HEK293 (cell line): ENCODE results near the gene GBX2.

Experiments used
- CTCF ChIA-PET: fragments of 350-600 bp; formaldehyde crosslinking; extraction: SDS; loops from one replicate; lab custom pipeline; 2021; ENCODE audit warnings: antibody characterized with exemption; lab: Yijun Ruan, JAX
- POLR2A ChIA-PET: fragments of 300-600 bp; formaldehyde crosslinking; extraction: SDS; loops from one replicate; lab custom pipeline; 2020; ENCODE audit warnings: antibody characterized with exemption, inconsistent platforms; lab: Yijun Ruan, JAX
- H3K27ac ChIP-seq: fragments of 200-500 bp; sonication (Bioruptor generic); 2 replicates; pipeline ENCODE4 v1.5.1; 2014; ENCODE audit warnings: low read depth, low read length, control low read depth, inconsistent platforms; ENCODE audit errors: extremely low read depth
- H3K36me3 ChIP-seq, 2 experiments: fragments of 200-500 bp in 1 of 2; sonication (Bioruptor generic) in 1 of 2; 1 replicate in 1 of 2; 2 replicates in 1 of 2; pipeline ENCODE4 v1.5.1; 2014 to 2017; ENCODE audit warnings: inconsistent platforms in 2 of 2, low read length in 2 of 2; ENCODE audit not compliant: control insufficient read depth in 2 of 2, insufficient read depth in 1 of 2
- H3K4me1 ChIP-seq: fragments of 200-500 bp; sonication (Bioruptor generic); 2 replicates; pipeline ENCODE4 v1.5.1; 2014; ENCODE audit warnings: mild to moderate bottlenecking, low read length, inconsistent platforms; ENCODE audit not compliant: control insufficient read depth, insufficient read depth
- H3K4me3 ChIP-seq: 2 replicates; pipeline ENCODE4 v1.5.1; 2011; ENCODE audit warnings: low read depth, mild to moderate bottlenecking, control low read depth, low read length, moderate library complexity
- H3K9me3 ChIP-seq: fragments of 200-500 bp; sonication (Bioruptor generic); 2 replicates; pipeline ENCODE4 v1.5.1; 2014; ENCODE audit warnings: low read depth, low read length, inconsistent platforms; ENCODE audit not compliant: control insufficient read depth, insufficient read depth
- CTCF ChIP-seq: fragments of 450-650 bp; formaldehyde crosslinking; IDR thresholded peaks from 2 replicates; pipeline ENCODE4 v1.5.1; 2016; ENCODE audit warnings: missing biosample characterization, missing genetic modification characterization
- GLIS2 ChIP-seq: fragments of 450-650 bp; formaldehyde crosslinking; IDR thresholded peaks from 2 replicates; pipeline ENCODE4 v1.5.1; 2016; ENCODE audit warnings: missing biosample characterization, missing genetic modification characterization
- KLF10 ChIP-seq: fragments of 450-650 bp; IDR thresholded peaks from 2 replicates; pipeline ENCODE4 v1.5.1; 2018; ENCODE audit warnings: missing biosample characterization, mild to moderate bottlenecking, missing genetic modification characterization
- KLF9 ChIP-seq: fragments of 450-650 bp; formaldehyde crosslinking; IDR thresholded peaks from 2 replicates; pipeline ENCODE4 v1.5.1; 2016; ENCODE audit warnings: missing biosample characterization, missing genetic modification characterization, low read depth
- ZFP3 ChIP-seq: fragments of 450-650 bp; formaldehyde crosslinking; IDR thresholded peaks from 2 replicates; pipeline ENCODE4 v1.5.1; 2016; ENCODE audit warnings: low read depth, missing biosample characterization, missing genetic modification characterization
- ZNF10 ChIP-seq: fragments of 450-650 bp; formaldehyde crosslinking; IDR thresholded peaks from 2 replicates; pipeline ENCODE4 v1.5.1; 2017; ENCODE audit warnings: missing biosample characterization, missing genetic modification characterization
- ZNF121 ChIP-seq: fragments of 450-650 bp; formaldehyde crosslinking; IDR thresholded peaks from 2 replicates; pipeline ENCODE4 v1.5.1; 2016; ENCODE audit warnings: missing biosample characterization, missing genetic modification characterization
- ZNF174 ChIP-seq: fragments of 450-650 bp; formaldehyde crosslinking; IDR thresholded peaks from 2 replicates; pipeline ENCODE4 v1.5.0; 2017; ENCODE audit warnings: missing biosample characterization, mild to moderate bottlenecking, missing genetic modification characterization
- ZNF292 ChIP-seq: fragments of 450-650 bp; formaldehyde crosslinking; IDR thresholded peaks from 2 replicates; pipeline ENCODE4 v1.5.1; 2016; ENCODE audit warnings: low read depth, missing biosample characterization, missing genetic modification characterization, borderline replicate concordance
- ZNF354C ChIP-seq: fragments of 450-650 bp; formaldehyde crosslinking; IDR thresholded peaks from 2 replicates; pipeline ENCODE4 v1.5.1; 2016; ENCODE audit warnings: missing biosample characterization, missing genetic modification characterization, low read depth, borderline replicate concordance
- ZNF629 ChIP-seq: fragments of 450-650 bp; formaldehyde crosslinking; IDR thresholded peaks from 2 replicates; pipeline ENCODE4 v1.5.1; 2017; ENCODE audit warnings: missing biosample characterization, missing genetic modification characterization
- ZNF639 ChIP-seq: fragments of 450-650 bp; formaldehyde crosslinking; IDR thresholded peaks from 2 replicates; pipeline ENCODE4 v1.5.1; 2016; ENCODE audit warnings: missing biosample characterization, missing genetic modification characterization
- ZNF843 ChIP-seq: fragments of 450-650 bp; formaldehyde crosslinking; IDR thresholded peaks from 2 replicates; pipeline ENCODE4 v1.5.1; 2016; ENCODE audit warnings: missing biosample characterization, missing genetic modification characterization
- TF ChIP-seq, protein P1 (sequence below): fragments of 450-650 bp; formaldehyde crosslinking; IDR thresholded peaks from 2 replicates; pipeline ENCODE4 v1.5.1; 2016; ENCODE audit warnings: missing biosample characterization, missing genetic modification characterization
- TF ChIP-seq, protein P2 (sequence below): fragments of 450-650 bp; formaldehyde crosslinking; IDR thresholded peaks from 2 replicates; pipeline ENCODE4 v1.5.1; 2016; ENCODE audit warnings: missing biosample characterization, missing genetic modification characterization

The GBX2 gene

DNA sequence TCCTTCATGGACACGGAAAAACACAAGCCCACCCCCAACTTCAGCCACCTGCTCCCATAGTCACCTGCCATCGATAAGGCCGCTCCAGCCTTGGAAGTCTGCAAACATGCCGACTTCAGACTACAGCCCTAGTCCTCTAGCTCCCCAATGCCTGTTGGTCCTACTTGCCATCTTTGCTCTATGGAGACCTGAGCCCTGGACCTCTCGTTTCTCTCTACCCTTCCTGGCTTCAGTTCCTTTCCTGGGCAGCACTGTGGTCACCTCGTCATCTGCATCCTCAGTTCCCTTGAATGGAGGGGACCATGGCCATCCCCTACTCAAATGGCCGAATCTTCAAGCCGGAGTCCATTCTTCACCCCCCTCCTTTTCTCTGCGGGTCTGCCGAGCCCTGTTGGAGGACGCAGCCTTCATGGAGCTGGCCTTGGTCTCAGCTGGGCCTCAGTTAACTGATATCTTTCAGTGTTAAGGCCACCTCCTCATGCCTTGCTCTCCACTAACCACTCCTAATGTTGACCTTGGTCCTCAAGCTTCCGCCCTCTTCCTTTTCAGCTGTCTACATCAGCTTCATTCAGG lies 47.7 kb upstream of the GBX2 start (continued):
- TF ChIP-seq, protein P1, sequence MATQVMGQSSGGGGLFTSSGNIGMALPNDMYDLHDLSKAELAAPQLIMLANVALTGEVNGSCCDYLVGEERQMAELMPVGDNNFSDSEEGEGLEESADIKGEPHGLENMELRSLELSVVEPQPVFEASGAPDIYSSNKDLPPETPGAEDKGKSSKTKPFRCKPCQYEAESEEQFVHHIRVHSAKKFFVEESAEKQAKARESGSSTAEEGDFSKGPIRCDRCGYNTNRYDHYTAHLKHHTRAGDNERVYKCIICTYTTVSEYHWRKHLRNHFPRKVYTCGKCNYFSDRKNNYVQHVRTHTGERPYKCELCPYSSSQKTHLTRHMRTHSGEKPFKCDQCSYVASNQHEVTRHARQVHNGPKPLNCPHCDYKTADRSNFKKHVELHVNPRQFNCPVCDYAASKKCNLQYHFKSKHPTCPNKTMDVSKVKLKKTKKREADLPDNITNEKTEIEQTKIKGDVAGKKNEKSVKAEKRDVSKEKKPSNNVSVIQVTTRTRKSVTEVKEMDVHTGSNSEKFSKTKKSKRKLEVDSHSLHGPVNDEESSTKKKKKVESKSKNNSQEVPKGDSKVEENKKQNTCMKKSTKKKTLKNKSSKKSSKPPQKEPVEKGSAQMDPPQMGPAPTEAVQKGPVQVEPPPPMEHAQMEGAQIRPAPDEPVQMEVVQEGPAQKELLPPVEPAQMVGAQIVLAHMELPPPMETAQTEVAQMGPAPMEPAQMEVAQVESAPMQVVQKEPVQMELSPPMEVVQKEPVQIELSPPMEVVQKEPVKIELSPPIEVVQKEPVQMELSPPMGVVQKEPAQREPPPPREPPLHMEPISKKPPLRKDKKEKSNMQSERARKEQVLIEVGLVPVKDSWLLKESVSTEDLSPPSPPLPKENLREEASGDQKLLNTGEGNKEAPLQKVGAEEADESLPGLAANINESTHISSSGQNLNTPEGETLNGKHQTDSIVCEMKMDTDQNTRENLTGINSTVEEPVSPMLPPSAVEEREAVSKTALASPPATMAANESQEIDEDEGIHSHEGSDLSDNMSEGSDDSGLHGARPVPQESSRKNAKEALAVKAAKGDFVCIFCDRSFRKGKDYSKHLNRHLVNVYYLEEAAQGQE: no peak
- no peak for TF ChIP-seq GLIS2
- TF ChIP-seq, all 188 proteins: peak for 0

GRCh38 chr2:236215196-236215595 lies 47.0 kb upstream of the GBX2 start:
- POLR2A ChIA-PET: no interaction called here
- CTCF ChIA-PET: interaction anchor here (0.7 to 0.9 kb wide), 2 partner anchors 278 to 820 kb away, joined by 3 to 4 read pairs; no protein-coding TSS in a partner anchor
- Histone ChIP-seq H3K36me3 (no peaks in the 10 kb centered on the region), H3K4me1 (no peaks in the 10 kb centered on the region), H3K9me3 (no peaks in the 10 kb centered on the region), H3K27ac (no peak overlapping the region), H3K4me3 (no peak overlapping the region)
- TF ChIP-seq ZNF354C (tag by site-specific recombination) (no peak), KLF9 (tag by site-specific recombination) (no peak), ZNF843 (tag by site-specific recombination) (no peak), ZNF174 (tag by site-specific recombination) (no peak), ZNF121 (tag by site-specific recombination) (no peak), ZFP3 (tag by site-specific recombination) (no peak), CTCF (tag by site-specific recombination) (no peak), KLF10 (tag by site-specific recombination) (no peak), ZNF629 (no peak)

DNA sequence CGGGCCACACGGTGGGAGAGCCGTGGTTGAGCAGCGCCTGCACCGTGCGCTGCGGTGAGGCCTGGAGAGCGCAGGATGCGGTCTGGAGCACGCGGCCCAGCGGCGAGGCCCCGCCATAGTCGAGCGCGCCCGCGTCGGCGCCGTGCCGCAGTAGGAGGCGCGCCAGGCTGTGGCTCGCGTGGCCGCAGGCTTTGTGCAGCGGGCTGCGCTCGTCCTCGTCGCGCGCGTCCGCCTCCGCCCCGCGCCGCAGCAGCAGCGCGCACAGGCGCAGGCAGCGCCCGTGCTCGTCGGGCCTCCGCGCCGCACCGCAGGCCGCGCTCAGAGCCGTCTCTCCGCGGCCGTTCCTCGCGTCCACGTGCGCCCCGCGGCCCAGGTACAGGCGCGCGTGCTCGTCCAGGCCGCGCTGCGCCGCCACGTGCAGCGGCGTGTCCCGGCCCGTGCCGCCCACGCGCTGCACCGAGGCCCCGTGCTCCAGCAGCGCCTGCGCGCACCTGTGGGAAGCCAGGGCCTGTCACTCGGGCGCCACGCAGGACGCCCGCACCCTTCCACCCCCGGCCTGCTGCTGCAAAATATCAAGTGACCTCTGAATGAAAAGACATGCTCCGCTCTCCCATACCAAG lies 46.3 kb upstream of the GBX2 start:
- CTCF ChIA-PET: interaction anchor here (0.7 to 0.9 kb wide), 2 partner anchors 278 to 820 kb away, joined by 3 to 4 read pairs; no protein-coding TSS in a partner anchor
- no peaks in the 10 kb centered on the region for H3K9me3 ChIP-seq
- H3K27ac ChIP-seq: no peak overlapping the region
- TF ChIP-seq ZNF354C (tag by site-specific recombination) (no peak), ZNF10 (tag by site-specific recombination) (no peak), ZNF292 (tag by site-specific recombination) (no peak), ZNF639 (tag by site-specific recombination) (no peak)
- TF ChIP-seq, protein P2, sequence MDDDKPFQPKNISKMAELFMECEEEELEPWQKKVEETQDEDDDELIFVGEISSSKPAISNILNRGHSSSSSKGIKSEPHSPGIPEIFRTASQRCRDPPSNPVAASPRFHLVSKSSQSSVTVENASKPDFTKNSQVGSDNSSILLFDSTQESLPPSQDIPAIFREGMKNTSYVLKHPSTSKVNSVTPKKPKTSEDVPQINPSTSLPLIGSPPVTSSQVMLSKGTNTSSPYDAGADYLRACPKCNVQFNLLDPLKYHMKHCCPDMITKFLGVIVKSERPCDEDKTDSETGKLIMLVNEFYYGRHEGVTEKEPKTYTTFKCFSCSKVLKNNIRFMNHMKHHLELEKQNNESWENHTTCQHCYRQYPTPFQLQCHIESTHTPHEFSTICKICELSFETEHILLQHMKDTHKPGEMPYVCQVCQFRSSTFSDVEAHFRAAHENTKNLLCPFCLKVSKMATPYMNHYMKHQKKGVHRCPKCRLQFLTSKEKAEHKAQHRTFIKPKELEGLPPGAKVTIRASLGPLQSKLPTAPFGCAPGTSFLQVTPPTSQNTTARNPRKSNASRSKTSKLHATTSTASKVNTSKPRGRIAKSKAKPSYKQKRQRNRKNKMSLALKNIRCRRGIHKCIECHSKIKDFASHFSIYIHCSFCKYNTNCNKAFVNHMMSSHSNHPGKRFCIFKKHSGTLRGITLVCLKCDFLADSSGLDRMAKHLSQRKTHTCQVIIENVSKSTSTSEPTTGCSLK (tag by site-specific recombination): no peak
- TF ChIP-seq, all 188 proteins: peak for 0
- POLR2A ChIA-PET: no interaction called here
- Histone ChIP-seq H3K36me3 (no peaks in the 10 kb centered on the region), H3K4me3 (no peak overlapping the region), H3K4me1 (no peaks in the 10 kb centered on the region)
